OCI-LY1 (cell line): Measurements from ENCODE around the gene MRGPRD.

Source experiments
- H2AFZ ChIP-seq: fragments of 200-600 bp; sonication (generic), shearing (Covaris generic); 2 replicates; pipeline ENCODE4 v1.6.0; 2014; ENCODE audit warnings: antibody characterized with exemption, mild to moderate bottlenecking, low read length
- H3F3A ChIP-seq: fragments of 200-600 bp; sonication (generic), shearing (Covaris generic); 2 replicates; pipeline ENCODE4 v1.6.0; 2014; ENCODE audit warnings: mild to moderate bottlenecking, antibody characterized with exemption, low read length, moderate library complexity; ENCODE audit not compliant: insufficient read depth
- H3K27ac ChIP-seq: fragments of 200-600 bp; sonication (generic); 2 replicates; pipeline ENCODE4 v1.5.1; 2014; ENCODE audit warnings: low read length, mixed run types, mild to moderate bottlenecking, low read depth; ENCODE audit not compliant: poor library complexity, severe bottlenecking
- H3K27me3 ChIP-seq: fragments of 200-600 bp; sonication (generic); 2 replicates; pipeline ENCODE4 v1.6.0; 2014; ENCODE audit warnings: antibody characterized with exemption, mild to moderate bottlenecking, low read length, moderate library complexity; ENCODE audit not compliant: insufficient read depth
- H3K36me3 ChIP-seq: fragments of 200-600 bp; sonication (generic); 2 replicates; pipeline ENCODE4 v1.6.1; 2014; ENCODE audit warnings: mild to moderate bottlenecking, antibody characterized with exemption, low read length, moderate library complexity, mixed read lengths; ENCODE audit not compliant: insufficient read depth
- H3K4me1 ChIP-seq: fragments of 200-600 bp; sonication (generic); 2 replicates; pipeline ENCODE4 v1.5.1; 2014; ENCODE audit warnings: mild to moderate bottlenecking, low read length, moderate library complexity; ENCODE audit not compliant: insufficient read depth, severe bottlenecking
- H3K4me2 ChIP-seq: fragments of 200-600 bp; sonication (generic), shearing (Covaris generic); 2 replicates; pipeline ENCODE4 v1.6.1; 2014; ENCODE audit warnings: low read length
- H3K4me3 ChIP-seq: fragments of 200-600 bp; sonication (generic); 2 replicates; pipeline ENCODE4 v1.5.1; 2014; ENCODE audit warnings: low read length, low read depth, mild to moderate bottlenecking, mixed read lengths; ENCODE audit not compliant: poor library complexity, severe bottlenecking
- H3K79me2 ChIP-seq: fragments of 200-600 bp; shearing (Covaris generic); 2 replicates; pipeline ENCODE4 v1.6.1; 2016; ENCODE audit warnings: mixed run types, low read length, mixed read lengths; ENCODE audit not compliant: insufficient read depth
- H3K9ac ChIP-seq: fragments of 200-600 bp; sonication (generic), shearing (Covaris generic); 2 replicates; pipeline ENCODE4 v1.6.1; 2014; ENCODE audit warnings: mild to moderate bottlenecking, low read length, mixed read lengths
- H3K9me2 ChIP-seq: fragments of 200-600 bp; sonication (generic), shearing (Covaris generic); 2 replicates; pipeline ENCODE4 v1.6.1; 2014; ENCODE audit warnings: low read depth, mild to moderate bottlenecking, low read length, mixed read lengths
- H3K9me3 ChIP-seq: fragments of 200-600 bp; shearing (Covaris generic); 2 replicates; pipeline ENCODE4 v1.6.1; 2014; ENCODE audit warnings: low read length, mixed read lengths
- H4K20me1 ChIP-seq: fragments of 200-600 bp; sonication (generic), shearing (Covaris generic); 2 replicates; pipeline ENCODE4 v1.6.0; 2016; ENCODE audit warnings: mild to moderate bottlenecking, low read length; ENCODE audit not compliant: insufficient read depth
- CTCF ChIP-seq: fragments of 200-600 bp; sonication (generic), shearing (Covaris generic); IDR thresholded peaks from 2 replicates; pipeline ENCODE4 v1.5.1; 2017; ENCODE audit warnings: mild to moderate bottlenecking, antibody characterized with exemption, low read length, moderate library complexity, mixed read lengths
- EZH2 ChIP-seq: fragments of 200-600 bp; sonication (generic), shearing (Covaris generic); IDR thresholded peaks from 2 replicates; pipeline ENCODE4 v1.8.0; 2017; ENCODE audit warnings: borderline replicate concordance, mixed run types, mild to moderate bottlenecking, antibody characterized with exemption, low read length, moderate library complexity, mixed read lengths

MRGPRD gene

GRCh38 chr11:68993546-68993945 is 12.8 kb upstream of the MRGPRD start:
- H3K27me3 ChIP-seq = 0 out of 2 replicates have a peak, but pooled peaks cover 8% of the 10 kb centered on the region
- H3K4me3 ChIP-seq = no peak overlapping the region
- H2AFZ ChIP-seq = no peak overlapping the region
- no peaks in the 10 kb centered on the region for H3K36me3 ChIP-seq
- no peaks in the 10 kb centered on the region for H3K79me2 ChIP-seq
- no peaks in the 10 kb centered on the region for H3K9me2 ChIP-seq
- H3K4me1 ChIP-seq = no peaks in the 10 kb centered on the region
- H3K4me2 ChIP-seq = no peak overlapping the region
- H3K27ac ChIP-seq = no peak overlapping the region
- no peak overlapping the region for H3K9ac ChIP-seq
- H4K20me1 ChIP-seq = no peaks in the 10 kb centered on the region
- no peaks in the 10 kb centered on the region for H3F3A ChIP-seq
- no peak for TF ChIP-seq CTCF
- no peak for TF ChIP-seq EZH2
- no peaks in the 10 kb centered on the region for H3K9me3 ChIP-seq

GRCh38 chr11:68992743-68993255 is 12.0 kb upstream of the MRGPRD start:
- H4K20me1 ChIP-seq = no peaks in the 10 kb centered on the region

GRCh38 chr11:68990995-68991780 is 10.4 kb upstream of the MRGPRD start:
- Histone ChIP-seq H3K4me2 (no peak overlapping the region), H3K36me3 (no peaks in the 10 kb centered on the region), H3F3A (no peaks in the 10 kb centered on the region), H3K4me1 (no peaks in the 10 kb centered on the region), H3K9me3 (no peaks in the 10 kb centered on the region), H2AFZ (no peak overlapping the region), H3K27me3 (peaks cover 11% of the 10 kb centered on the region; the same call in 1 of the 2 replicates), H4K20me1 (no peaks in the 10 kb centered on the region), H3K27ac (no peak overlapping the region), H3K9me2 (no peaks in the 10 kb centered on the region), H3K9ac (no peak overlapping the region), H3K79me2 (no peaks in the 10 kb centered on the region), H3K4me3 (no peak overlapping the region)
- TF ChIP-seq CTCF = no peak
- TF ChIP-seq EZH2 = no peak

More at GRCh38 chr11:68992743-68993255, 12.0 kb upstream of the MRGPRD start:
- no peak overlapping the region for H3K4me3 ChIP-seq
- no peak overlapping the region for H2AFZ ChIP-seq
- no peaks in the 10 kb centered on the region for H3K9me3 ChIP-seq
- no peaks in the 10 kb centered on the region for H3K4me1 ChIP-seq
- TF ChIP-seq EZH2 (no peak), CTCF (no peak)
- no peaks in the 10 kb centered on the region for H3K9me2 ChIP-seq
- H3K4me2 ChIP-seq = no peak overlapping the region
- no peaks in the 10 kb centered on the region for H3K36me3 ChIP-seq
- no peak overlapping the region for H3K9ac ChIP-seq
- no peaks in the 10 kb centered on the region for H3F3A ChIP-seq
- no peak overlapping the region for H3K27ac ChIP-seq
- no peaks in the 10 kb centered on the region for H3K79me2 ChIP-seq
- 0 out of 2 replicates have a peak, but pooled peaks cover 8% of the 10 kb centered on the region for H3K27me3 ChIP-seq
